ENCODE measurements around the gene SIRT2.

The SIRT2 gene

GRCh38 chr19:38920602-38921419 lies 21.4 kb upstream of the SIRT2 start:
- DNase-seq (ENCODE audit: low read depth in 2 of 2): no peak

- no peak for DNase-seq (ENCODE audit: low read depth in 2 of 2)
Observed at GRCh38 chr19:38919837-38920601, 20.6 kb upstream of the SIRT2 start.

GRCh38 chr19:38918526-38918925 lies 19.1 kb upstream of the SIRT2 start:
- no peak for DNase-seq (ENCODE audit: low read depth in 2 of 2)

- DNase-seq (ENCODE audit: low read depth in 2 of 2): no peak
Observed at GRCh38 chr19:38917921-38918491, 18.6 kb upstream of the SIRT2 start.

- no peak for DNase-seq (ENCODE audit: low read depth in 2 of 2)
Observed at GRCh38 chr19:38917516-38917915, 18.1 kb upstream of the SIRT2 start.

- no peak for DNase-seq (ENCODE audit: low read depth in 2 of 2)
Observed at GRCh38 chr19:38915329-38916321, 16.2 kb upstream of the SIRT2 start.

- DNase-seq (ENCODE audit: low read depth in 2 of 2): no peak
Observed at GRCh38 chr19:38913958-38914357, 14.5 kb upstream of the SIRT2 start.

GRCh38 chr19:38912600-38913514 lies 13.4 kb upstream of the SIRT2 start:
- DNase-seq (ENCODE audit: low read depth in 2 of 2): no peak

GRCh38 chr19:38911388-38912001 lies 12.1 kb upstream of the SIRT2 start:
- no peak for DNase-seq (ENCODE audit: low read depth in 2 of 2)

GRCh38 chr19:38910488-38910887 lies 11.1 kb upstream of the SIRT2 start:
- DNase-seq (ENCODE audit: low read depth in 2 of 2): no peak

GRCh38 chr19:38908911-38909310 lies 9.5 kb upstream of the SIRT2 start:
- DNase-seq (ENCODE audit: low read depth in 2 of 2): no peak

GRCh38 chr19:38907670-38908069 lies 8.3 kb upstream of the SIRT2 start:
- DNase-seq (ENCODE audit: low read depth in 2 of 2): no peak

- DNase-seq (ENCODE audit: low read depth in 2 of 2): no peak
Observed at GRCh38 chr19:38907227-38907626, 7.8 kb upstream of the SIRT2 start.

GRCh38 chr19:38905620-38906019 lies 6.2 kb upstream of the SIRT2 start:
- DNase-seq (ENCODE audit: low read depth in 2 of 2): no peak

- DNase-seq (ENCODE audit: low read depth in 2 of 2): no peak
Observed at GRCh38 chr19:38904581-38905539, 5.4 kb upstream of the SIRT2 start.

- DNase-seq (ENCODE audit: low read depth in 2 of 2): no peak
Observed at GRCh38 chr19:38901683-38902082, 2.3 kb upstream of the SIRT2 start.

GRCh38 chr19:38900743-38901190 lies 1.3 kb upstream of the SIRT2 start:
- DNase-seq (ENCODE audit: low read depth in 2 of 2): no peak

- DNase-seq (ENCODE audit: low read depth in 2 of 2): no peak
Observed at GRCh38 chr19:38900202-38900629, 798 bp upstream of the SIRT2 start.

Measured in stimulated activated CD8-positive, alpha-beta memory T cell treated with anti-CD3 and anti-CD28 coated beads, Interleukin-7, amount 100 ng/mL, for 1 hour (primary cell).